Kidney epithelial cell (primary cell): ENCODE data around the gene RHAG. TPM values are rescaled to one million over a fixed set of nuclear protein-coding genes. Genes with fewer than 3 reads are reported as not detected.

Experiments
- total RNA-seq: library from RNA; depleted of rRNA; stranded (reverse); fragments of >200 nt; gene quantifications from 2 replicates; pipeline ENCODE4 v1.2.3, GENCODE V29; 2015

RHAG gene
- total RNA-seq, 1 donor from 2014 or later = not detected

Other genes starting within 250 kb of the RHAG start
- gene MMUT, start 173.6 kb downstream of the RHAG start, total RNA-seq = 13.0 and 13.8 TPM in 2 replicates
- 3.3 and 10.5 TPM in 2 replicates for gene CENPQ, start 173.5 kb downstream of the RHAG start, total RNA-seq
- gene GLYATL3, start 136.9 kb downstream of the RHAG start, total RNA-seq = not detected in 2 replicates
- gene C6orf141, start 86.2 kb downstream of the RHAG start, total RNA-seq = 3.7 and 6.5 TPM in 2 replicates
- gene CRISP2, start 76.7 kb upstream of the RHAG start, total RNA-seq = not detected in 2 replicates
- not detected in 2 replicates for gene CRISP3, start 107.5 kb upstream of the RHAG start, total RNA-seq
- gene PGK2, start 150.4 kb upstream of the RHAG start, total RNA-seq = not detected in 2 replicates
- not detected in 2 replicates for gene CRISP1, start 229.7 kb upstream of the RHAG start, total RNA-seq